H9 (cell line): ENCODE results near the gene ARHGAP26. TPM values are rescaled to one million over a fixed set of nuclear protein-coding genes. Genes with fewer than 3 reads are reported as not detected.

ENCODE experiments used
- DNase-seq: peaks from one replicate; pipeline ENCODE4 v3.0.0-alpha.2; 2017
- H2AFZ ChIP-seq: one replicate; pipeline ENCODE4 v1.6.1; 2013; ENCODE audit warnings: mild to moderate bottlenecking, low read length, control low read depth, moderate library complexity
- H2AK5ac ChIP-seq: 2 replicates; pipeline ENCODE4 v1.6.1; 2013; ENCODE audit warnings: low read length, control low read depth, mixed read lengths; ENCODE audit not compliant: insufficient read length
- H2BK120ac ChIP-seq: one replicate; pipeline ENCODE4 v1.6.1; 2013; ENCODE audit warnings: low read depth, mild to moderate bottlenecking, low read length, control low read depth, inconsistent platforms; ENCODE audit not compliant: poor library complexity, severe bottlenecking
- H2BK12ac ChIP-seq: 2 replicates; pipeline ENCODE4 v1.6.1; 2013; ENCODE audit warnings: low read length, control low read depth, mixed read lengths, low read depth; ENCODE audit not compliant: insufficient read length
- H2BK15ac ChIP-seq: 2 replicates; pipeline ENCODE4 v1.6.1; 2013; ENCODE audit warnings: low read depth, low read length, control low read depth
- H2BK20ac ChIP-seq: one replicate; pipeline ENCODE4 v1.6.1; 2013; ENCODE audit warnings: low read depth, mild to moderate bottlenecking, low read length, control low read depth, inconsistent platforms; ENCODE audit not compliant: poor library complexity, severe bottlenecking
- H2BK5ac ChIP-seq: 2 replicates; pipeline ENCODE4 v1.6.1; 2013; ENCODE audit warnings: low read length, control low read depth, mixed read lengths; ENCODE audit not compliant: insufficient read length
- H3K14ac ChIP-seq: 2 replicates; pipeline ENCODE4 v1.6.1; 2013; ENCODE audit warnings: low read length, control low read depth; ENCODE audit not compliant: insufficient read depth
- H3K18ac ChIP-seq: 2 replicates; pipeline ENCODE4 v1.6.1; 2013; ENCODE audit warnings: low read depth, mild to moderate bottlenecking, mixed read lengths, low read length, control low read depth; ENCODE audit not compliant: insufficient read length
- H3K23ac ChIP-seq: 2 replicates; pipeline ENCODE4 v1.6.1; 2013; ENCODE audit warnings: low read length, control low read depth, mixed read lengths, low read depth; ENCODE audit not compliant: insufficient read length
- H3K23me2 ChIP-seq: 2 replicates; pipeline ENCODE4 v1.6.1; 2013; ENCODE audit warnings: low read depth, mild to moderate bottlenecking, mixed read lengths, low read length, control low read depth; ENCODE audit not compliant: insufficient read length, poor library complexity, severe bottlenecking
- H3K27ac ChIP-seq: 2 replicates; pipeline ENCODE4 v1.5.1; 2013; ENCODE audit warnings: low read length, control low read depth, mixed read lengths, low read depth; ENCODE audit not compliant: insufficient read length
- H3K27me3 ChIP-seq: 2 replicates; pipeline ENCODE4 v1.6.1; 2013; ENCODE audit warnings: low read length, control low read depth, inconsistent platforms; ENCODE audit not compliant: insufficient read depth
- H3K4ac ChIP-seq: 2 replicates; pipeline ENCODE4 v1.6.1; 2013; ENCODE audit warnings: low read depth, mild to moderate bottlenecking, control low read depth, inconsistent platforms, low read length, moderate library complexity
- H3K4me1 ChIP-seq: 2 replicates; pipeline ENCODE4 v1.6.1; 2013; ENCODE audit warnings: low read length, control low read depth, inconsistent platforms; ENCODE audit not compliant: insufficient read depth
- H3K4me2 ChIP-seq: 2 replicates; pipeline ENCODE4 v1.6.1; 2013; ENCODE audit warnings: low read length, control low read depth, mixed read lengths; ENCODE audit not compliant: insufficient read length, insufficient read depth
- H3K56ac ChIP-seq: 2 replicates; pipeline ENCODE4 v1.6.1; 2013; ENCODE audit warnings: low read depth, mild to moderate bottlenecking, mixed read lengths, low read length, control low read depth; ENCODE audit not compliant: insufficient read length
- H3K79me1 ChIP-seq: 2 replicates; pipeline ENCODE4 v1.6.1; 2013; ENCODE audit warnings: low read depth, mild to moderate bottlenecking, moderate library complexity, low read length, control low read depth, inconsistent platforms; ENCODE audit not compliant: insufficient read depth, poor library complexity, severe bottlenecking
- H3K79me2 ChIP-seq: 2 replicates; pipeline ENCODE4 v1.6.1; 2013; ENCODE audit warnings: low read length, control low read depth, inconsistent platforms; ENCODE audit not compliant: insufficient read depth
- H3K9ac ChIP-seq: 2 replicates; pipeline ENCODE4 v1.6.1; 2013; ENCODE audit warnings: low read length, control low read depth, mixed read lengths; ENCODE audit not compliant: insufficient read length; ENCODE audit errors: extremely low read depth
- H3K9me3 ChIP-seq: one replicate; pipeline ENCODE4 v1.6.1; 2013; ENCODE audit warnings: low read depth, low read length, inconsistent platforms; ENCODE audit not compliant: control insufficient read depth
- H3T11ph ChIP-seq: one replicate; pipeline ENCODE4 v1.6.1; 2013; ENCODE audit warnings: mild to moderate bottlenecking, low read length, control low read depth, inconsistent platforms
- H4K20me1 ChIP-seq: one replicate; pipeline ENCODE4 v1.6.1; 2013; ENCODE audit not compliant: control insufficient read depth, insufficient read length, insufficient read depth
- H4K5ac ChIP-seq: 2 replicates; pipeline ENCODE4 v1.6.1; 2013; ENCODE audit warnings: low read depth, mild to moderate bottlenecking, mixed read lengths, low read length, control low read depth; ENCODE audit not compliant: insufficient read length
- H4K8ac ChIP-seq: replicated peaks from 2 replicates; pipeline ENCODE4 v1.6.1; 2013; ENCODE audit warnings: low read length, control low read depth, mixed read lengths, low read depth; ENCODE audit not compliant: insufficient read length
- H4K91ac ChIP-seq: 2 replicates; pipeline ENCODE4 v1.6.1; 2013; ENCODE audit warnings: low read depth, mild to moderate bottlenecking, moderate library complexity, mixed read lengths, low read length, control low read depth; ENCODE audit not compliant: insufficient read length
- H3K27ac Mint-ChIP-seq, 3 experiments: 2 replicates in 2 of 3; 3 replicates in 1 of 3; pipeline ENCODE4 v1.8.0; 2020 to 2021; ENCODE audit warnings: mixed read lengths in 3 of 3, mild to moderate bottlenecking in 1 of 3, moderate library complexity in 1 of 3
- H3K27me3 Mint-ChIP-seq: 2 replicates; pipeline ENCODE4 v1.8.0; 2021; ENCODE audit warnings: low read depth, mild to moderate bottlenecking, moderate library complexity, mixed read lengths
- H3K36me3 Mint-ChIP-seq, 3 experiments: 2 replicates in 2 of 3; 3 replicates in 1 of 3; pipeline ENCODE4 v1.8.0; 2020 to 2021; ENCODE audit warnings: low read depth in 3 of 3, mixed read lengths in 3 of 3; ENCODE audit not compliant: insufficient read depth in 1 of 3
- H3K4me1 Mint-ChIP-seq, 2 experiments: 2 replicates each; pipeline ENCODE4 v1.8.0; 2020; ENCODE audit warnings: mixed read lengths in 2 of 2
- H3K4me3 Mint-ChIP-seq, 2 experiments: 2 replicates in 1 of 2; 3 replicates in 1 of 2; pipeline ENCODE4 v1.8.0; 2020 to 2021; ENCODE audit warnings: mild to moderate bottlenecking in 2 of 2, mixed read lengths in 2 of 2, moderate library complexity in 1 of 2
- H3K9me3 Mint-ChIP-seq, 2 experiments: 2 replicates in 1 of 2; 3 replicates in 1 of 2; pipeline ENCODE4 v1.8.0; 2020; ENCODE audit warnings: mild to moderate bottlenecking in 2 of 2, mixed read lengths in 2 of 2, moderate library complexity in 1 of 2
- CTCF ChIP-seq: fragments of 200-600 bp; sonication (generic); conservative IDR thresholded peaks from 3 replicates; pipeline ENCODE4 v1.8.0; 2021; ENCODE audit warnings: antibody characterized with exemption, mild to moderate bottlenecking
- total RNA-seq: library from RNA; stranded (reverse); gene quantifications from 2 replicates; pipeline ENCODE4 v1.2.1, GENCODE V29; 2021

Gene ARHGAP26
- total RNA-seq, 1 experiment from 2014 or later = 13.8 TPM

- TF ChIP-seq CTCF = no peak
- Mint-ChIP-seq H3K9me3 (no peaks in the 10 kb centered on the region), H3K27me3 (no peaks in the 10 kb centered on the region), H3K4me1 (0 out of 4 replicates have a peak, but pooled peaks cover 0 to 2% of the 10 kb centered on the region in 2 experiments), H3K36me3 (no peaks in the 10 kb centered on the region), H3K4me3 (no peak overlapping the region), H3K27ac (no peak overlapping the region)
- no peak overlapping the region for H4K8ac ChIP-seq
- no peak overlapping the region for H3K18ac ChIP-seq
- no peak overlapping the region for H2BK120ac ChIP-seq
- H3K23ac ChIP-seq = no peak overlapping the region
- H2BK15ac ChIP-seq = no peak overlapping the region
- no peaks in the 10 kb centered on the region for H3K9me3 ChIP-seq
- H2AFZ ChIP-seq = no peak overlapping the region
- H4K91ac ChIP-seq = no peak overlapping the region
- DNase-seq = no peak
- H3K4ac ChIP-seq = no peak overlapping the region
- H4K20me1 ChIP-seq = no peaks in the 10 kb centered on the region
- no peaks in the 10 kb centered on the region for H3K23me2 ChIP-seq
- no peaks in the 10 kb centered on the region for H3K27me3 ChIP-seq
- no peak overlapping the region for H2BK20ac ChIP-seq
- no peak overlapping the region for H4K5ac ChIP-seq
- no peaks in the 10 kb centered on the region for H3K4me1 ChIP-seq
- no peak overlapping the region for H3K4me2 ChIP-seq
- no peak overlapping the region for H3K27ac ChIP-seq
- no peak overlapping the region for H3T11ph ChIP-seq
- no peak overlapping the region for H2AK5ac ChIP-seq
- no peak overlapping the region for H3K56ac ChIP-seq
- H3K79me1 ChIP-seq = no peaks in the 10 kb centered on the region
- no peak overlapping the region for H3K9ac ChIP-seq
- no peak overlapping the region for H3K14ac ChIP-seq
- no peaks in the 10 kb centered on the region for H3K79me2 ChIP-seq
- H2BK5ac ChIP-seq = no peak overlapping the region
- no peak overlapping the region for H2BK12ac ChIP-seq
These were observed 177.2 kb downstream of the ARHGAP26 start for GRCh38 chr5:142947427-142947709.
